MCF 10A (cell line): ENCODE measurements around the gene RPTOR. TPM values are rescaled to one million over a fixed set of nuclear protein-coding genes. Genes with fewer than 3 reads are reported as not detected.

ENCODE experiments used
- BruUV-seq: library from RNA; stranded (reverse); fragments of 400-500 nt; replicated peaks from 2 replicates; lab custom pipeline; 2021; lab: Mats Ljungman, UMichigan
- CTCF ChIA-PET: fragments of 300-600 bp; sonication (Branson Sonifier 250); formaldehyde crosslinking; extraction: SDS; loops from one replicate; lab custom pipeline; 2021; ENCODE audit warnings: antibody characterized with exemption, inconsistent platforms; lab: Yijun Ruan, JAX
- POLR2A ChIA-PET: fragments of 300-600, 350-650 bp; sonication (Branson Sonifier 250); formaldehyde crosslinking; extraction: SDS; loops from one replicate; lab custom pipeline; 2020; ENCODE audit warnings: antibody characterized with exemption, inconsistent platforms; lab: Yijun Ruan, JAX
- DNase-seq: peaks from one replicate; pipeline ENCODE4 v3.0.0-alpha.2; 2018; ENCODE audit not compliant: unreplicated experiment
- H3K27ac Mint-ChIP-seq: one replicate; pipeline ENCODE4 v1.8.0; 2022; ENCODE audit warnings: mild to moderate bottlenecking, low read depth, mixed read lengths; ENCODE audit not compliant: unreplicated experiment
- H3K27me3 Mint-ChIP-seq: one replicate; pipeline ENCODE4 v1.8.0; 2022; ENCODE audit warnings: mixed read lengths; ENCODE audit not compliant: insufficient read depth, unreplicated experiment
- H3K36me3 Mint-ChIP-seq: one replicate; pipeline ENCODE4 v1.8.0; 2022; ENCODE audit warnings: mild to moderate bottlenecking, moderate library complexity, mixed read lengths; ENCODE audit not compliant: insufficient read depth, unreplicated experiment
- H3K4me1 Mint-ChIP-seq: one replicate; pipeline ENCODE4 v1.8.0; 2022; ENCODE audit warnings: mixed read lengths; ENCODE audit not compliant: insufficient read depth, unreplicated experiment
- H3K4me3 Mint-ChIP-seq: one replicate; pipeline ENCODE4 v1.8.0; 2022; ENCODE audit warnings: mild to moderate bottlenecking, moderate library complexity, mixed read lengths; ENCODE audit not compliant: unreplicated experiment
- H3K9me3 Mint-ChIP-seq: one replicate; pipeline ENCODE4 v1.8.0; 2022; ENCODE audit warnings: mixed read lengths; ENCODE audit not compliant: unreplicated experiment
- CTCF ChIP-seq: fragments of 200-600 bp; IDR thresholded peaks from one replicate; pipeline ENCODE4 v1.8.0; 2022; ENCODE audit warnings: antibody characterized with exemption, mild to moderate bottlenecking; ENCODE audit not compliant: unreplicated experiment
- intact Hi-C: fragments of 100-400 bp; cut with micrococcal nuclease; formaldehyde crosslinking; loops from 2 replicates; pipeline ENCODE4 v1.14.1; 2022
- total RNA-seq: library from RNA; stranded (reverse); gene quantifications from 2 replicates; pipeline ENCODE4 v1.2.3, GENCODE V29; 2022

Gene RPTOR
- total RNA-seq, 1 experiment from 2014 or later = 41.3 TPM

- peaks cover 50% of the 10 kb centered on the region for H3K4me1 Mint-ChIP-seq
- H3K27me3 Mint-ChIP-seq = no peaks in the 10 kb centered on the region
- H3K9me3 Mint-ChIP-seq = no peaks in the 10 kb centered on the region
- intact Hi-C loops = loop anchor here (10.0 kb wide), 1 partner anchor 114 kb away; no protein-coding TSS in a partner anchor
- H3K4me3 Mint-ChIP-seq = peak overlapping the region; percentile 62
- peak overlapping the region; percentile 86 for H3K27ac Mint-ChIP-seq
- no peak for TF ChIP-seq CTCF
- ChIA-PET CTCF (interaction anchor here (0.9 to 1.0 kb wide), 2 partner anchors 13 to 141 kb away, joined by 3 read pairs; no protein-coding TSS in a partner anchor), POLR2A (interaction anchor here (0.7 to 1.3 kb wide), 7 partner anchors 12 to 266 kb away, joined by 3 to 4 read pairs (median 3); no protein-coding TSS in a partner anchor)
- peak; percentile 97 for DNase-seq
- no TSS peak for BruUV-seq
- H3K36me3 Mint-ChIP-seq = peaks cover 8% of the 10 kb centered on the region
Observed at GRCh38 chr17:80720610-80721577, 176.3 kb downstream of the RPTOR start.

GRCh38 chr17:80722661-80723060, 178.0 kb downstream of the RPTOR start:
- Mint-ChIP-seq H3K9me3 (no peaks in the 10 kb centered on the region), H3K27ac (peak overlapping the region; percentile 73), H3K4me3 (no peak overlapping the region), H3K27me3 (no peaks in the 10 kb centered on the region), H3K4me1 (peaks cover 50% of the 10 kb centered on the region), H3K36me3 (peaks cover 4% of the 10 kb centered on the region)
- DNase-seq = no peak
- CTCF ChIA-PET = interaction anchor here (1.1 kb wide), 1 partner anchor 173 kb away, joined by 3 read pairs; no protein-coding TSS in a partner anchor
- no peak for TF ChIP-seq CTCF
- POLR2A ChIA-PET = interaction anchor here (0.6 to 1.3 kb wide), 3 partner anchors 9 to 111 kb away, joined by 3 to 4 read pairs (median 3); no protein-coding TSS in a partner anchor
- no TSS peak for BruUV-seq
- intact Hi-C loops = loop anchor here (10.0 kb wide), 1 partner anchor 112 kb away; no protein-coding TSS in a partner anchor

- intact Hi-C loops = loop anchor here (10.0 kb wide), 1 partner anchor 110 kb away; no protein-coding TSS in a partner anchor
- Mint-ChIP-seq H3K9me3 (no peaks in the 10 kb centered on the region), H3K36me3 (no peaks in the 10 kb centered on the region), H3K4me1 (peaks cover 53% of the 10 kb centered on the region), H3K27me3 (no peaks in the 10 kb centered on the region), H3K27ac (peak overlapping the region; percentile 73), H3K4me3 (peak overlapping the region; percentile 54)
- peak; percentile 90 for DNase-seq
- BruUV-seq = no TSS peak
- ChIA-PET CTCF (interaction anchor here (0.7 to 1.6 kb wide), 2 partner anchors 150 to 174 kb away, joined by 3 to 4 read pairs; no protein-coding TSS in a partner anchor), POLR2A (interaction anchor here (0.5 to 1.3 kb wide), 5 partner anchors 15 to 175 kb away, joined by 3 to 4 read pairs (median 3); no protein-coding TSS in a partner anchor)
- TF ChIP-seq CTCF = no peak
Observed at GRCh38 chr17:80724775-80725266, 180.2 kb downstream of the RPTOR start.
